Sigmoid colon (tissue), 7 donors: ENCODE measurements around the gene IGSF21. TPM values are rescaled to one million over a fixed set of nuclear protein-coding genes. Genes with fewer than 3 reads are reported as not detected.

Experiments used
- DNase-seq: peaks from one replicate; pipeline ENCODE4 v3.0.0-alpha.2; 2019
- H3K27ac ChIP-seq, 4 donors: fragments of 200-600 bp; sonication (generic); one replicate each; pipeline ENCODE4 v1.5.1; 2016 to 2019; ENCODE audit warnings: mild to moderate bottlenecking in 1 of 4
- H3K27me3 ChIP-seq, 3 donors: fragments of 200-600 bp; sonication (generic); one replicate each; pipeline ENCODE4 v1.5.1; 2019; ENCODE audit warnings: mild to moderate bottlenecking in 1 of 3
- H3K36me3 ChIP-seq, 4 donors: fragments of 200-600 bp; sonication (generic); one replicate each; pipeline ENCODE4 v1.5.1; 2016 to 2019
- H3K4me1 ChIP-seq, 4 donors: fragments of 200-600 bp; sonication (generic); one replicate each; pipeline ENCODE4 v1.5.1; 2017 to 2019
- H3K4me3 ChIP-seq, 4 donors: fragments of 200-600 bp; sonication (generic); one replicate each; pipeline ENCODE4 v1.5.1; 2017 to 2019; ENCODE audit warnings: mild to moderate bottlenecking in 2 of 4, moderate library complexity in 1 of 4
- H3K9me3 ChIP-seq, 4 donors: fragments of 200-600 bp in 3 of 4; sonication (generic) in 3 of 4; one replicate each; pipeline versions ENCODE4 v1.5.1 to v1.6.1; 2013 to 2019
- CTCF ChIP-seq, 4 experiments: fragments of 450-650 bp in 3 of 4; fragments of 200-600 bp in 1 of 4; IDR thresholded peaks; one replicate each; pipeline ENCODE4 v1.5.1; 2016 to 2019; ENCODE audit warnings: antibody characterized with exemption in 4 of 4, mild to moderate bottlenecking in 3 of 4, moderate library complexity in 2 of 4
- EP300 ChIP-seq, 4 donors: sonication (generic); formaldehyde crosslinking; IDR thresholded peaks; one replicate each; pipeline ENCODE4 v1.6.1; 2017; ENCODE audit warnings: antibody characterized with exemption in 4 of 4
- POLR2A ChIP-seq, 2 donors: fragments of 450-650 bp; IDR thresholded peaks; one replicate each; pipeline ENCODE4 v1.6.1; 2016; ENCODE audit warnings: antibody characterized with exemption in 2 of 2, mild to moderate bottlenecking in 2 of 2, moderate library complexity in 2 of 2
- POLR2AphosphoS5 ChIP-seq, 4 donors: sonication (generic); formaldehyde crosslinking; IDR thresholded peaks; one replicate each; pipeline ENCODE4 v1.6.1; 2017; ENCODE audit warnings: antibody characterized with exemption in 4 of 4
- WGBS, 2 donors: extraction: QIAGEN DNeasy Blood & Tissue Kit; methylation state at CpG; one replicate each; pipeline ENCODE4 v1.1.7; 2013; 5-methylcytosine and 5-hydroxymethylcytosine counted together
- intact Hi-C: fragments of 100-400 bp; cut with DNase I; formaldehyde crosslinking; loops from one replicate; pipeline ENCODE4 v1.15.1; 2023
- polyA plus RNA-seq, 3 donors: library from polyadenylated mRNA; stranded (reverse); fragments of 200-250 nt; gene quantifications; one replicate each; pipeline ENCODE4 v1.2.3, GENCODE V29; 2013
- total RNA-seq, 4 donors: library from RNA; depleted of rRNA; stranded (reverse); fragments of >200 nt; gene quantifications; one replicate each; pipeline ENCODE4 v1.1.0, GENCODE V29; 2016
- donor health status: healthy with polysubstance abuse.
- donor health status: Bipolar disorder and iron deficiency.
- donor health status: healthy.

The IGSF21 gene
- total and polyA plus RNA-seq, 7 donors: 0.55 to 2.6 (median 1.1) TPM; not detected in 2

- no peak overlapping the region for H3K27ac ChIP-seq
Measured at GRCh38 chr1:18110598-18110939, 3.0 kb downstream of the IGSF21 start.

GRCh38 chr1:18110968-18111367 lies 3.4 kb downstream of the IGSF21 start:
- WGBS, 2 donors: 1 to 2% methylated on average over 30 of the region's 30 CpGs
- Histone ChIP-seq H3K36me3 (no peaks in the 10 kb centered on the region), H3K4me1 (peaks cover 0 to 40% (median 37%) of the 10 kb centered on the region in 4 donors), H3K27ac (no peak overlapping the region), H3K4me3 (peak overlapping the region in 3 of 4 donors; percentile 16 to 35 (median 29)), H3K9me3 (no peaks in the 10 kb centered on the region), H3K27me3 (peaks cover 31 to 75% (median 49%) of the 10 kb centered on the region in 3 donors)
- TF ChIP-seq EP300 (IDR thresholded peaks at IDR 0.05): no peak
- TF ChIP-seq POLR2A (IDR thresholded peaks at IDR 0.05): no peak
- no peak for TF ChIP-seq POLR2AphosphoS5 (IDR thresholded peaks at IDR 0.05)
- no peak for TF ChIP-seq CTCF (IDR thresholded peaks at IDR 0.05)
- intact Hi-C loops: no loop called here
- DNase-seq: no peak

More at GRCh38 chr1:18110598-18110939, 3.0 kb downstream of the IGSF21 start:
- Histone ChIP-seq H3K36me3 (no peaks in the 10 kb centered on the region), H3K9me3 (no peaks in the 10 kb centered on the region), H3K4me3 (peak overlapping the region in 3 of 4 donors; percentile 16 to 35 (median 29)), H3K27me3 (peaks cover 32 to 79% (median 49%) of the 10 kb centered on the region in 3 donors), H3K4me1 (peaks cover 0 to 40% (median 37%) of the 10 kb centered on the region in 4 donors)
- DNase-seq: no peak
- WGBS, 2 donors: 2 to 4% methylated on average over 17 of the region's 17 CpGs
- TF ChIP-seq EP300 (IDR thresholded peaks at IDR 0.05) (no peak), POLR2A (IDR thresholded peaks at IDR 0.05) (no peak), POLR2AphosphoS5 (IDR thresholded peaks at IDR 0.05) (no peak), CTCF (IDR thresholded peaks at IDR 0.05) (no peak)
- intact Hi-C loops: no loop called here

GRCh38 chr1:18111605-18112297 lies 4.2 kb downstream of the IGSF21 start:
- Histone ChIP-seq H3K4me1 (peaks cover 0 to 40% (median 37%) of the 10 kb centered on the region in 4 donors), H3K36me3 (no peaks in the 10 kb centered on the region), H3K4me3 (no peak overlapping the region), H3K9me3 (no peaks in the 10 kb centered on the region), H3K27ac (no peak overlapping the region), H3K27me3 (peaks cover 30 to 69% (median 44%) of the 10 kb centered on the region in 3 donors)
- TF ChIP-seq POLR2AphosphoS5 (IDR thresholded peaks at IDR 0.05): no peak
- no peak for TF ChIP-seq CTCF (IDR thresholded peaks at IDR 0.05)
- no peak for TF ChIP-seq EP300 (IDR thresholded peaks at IDR 0.05)
- TF ChIP-seq POLR2A (IDR thresholded peaks at IDR 0.05): no peak
- whole genome bisulfite sequencing, 2 donors: 42 to 50% methylated on average over 12 of the region's 12 CpGs
- intact Hi-C loops: no loop called here
- no peak for DNase-seq

GRCh38 chr1:18112611-18113010 lies 5.0 kb downstream of the IGSF21 start:
- H3K27me3 ChIP-seq: peaks cover 26 to 61% (median 36%) of the 10 kb centered on the region in 3 donors
- intact Hi-C loops: no loop called here
- 85 to 92% methylated on average over 3 of the region's 3 CpGs for WGBS, 2 donors

More at GRCh38 chr1:18112611-18113010, 5.0 kb downstream of the IGSF21 start:
- Histone ChIP-seq H3K4me1 (peaks cover 0 to 34% (median 31%) of the 10 kb centered on the region in 4 donors), H3K27ac (no peak overlapping the region), H3K4me3 (no peak overlapping the region), H3K36me3 (no peaks in the 10 kb centered on the region), H3K9me3 (no peaks in the 10 kb centered on the region)
- no peak for TF ChIP-seq POLR2A (IDR thresholded peaks at IDR 0.05)
- TF ChIP-seq POLR2AphosphoS5 (IDR thresholded peaks at IDR 0.05): no peak
- TF ChIP-seq CTCF (IDR thresholded peaks at IDR 0.05): no peak
- TF ChIP-seq EP300 (IDR thresholded peaks at IDR 0.05): no peak
- DNase-seq: no peak
